K562 (cell line): ENCODE data around the gene TMEM144.

Source experiments
- BRF1 ChIP-seq: IDR thresholded peaks from 3 replicates; pipeline ENCODE4 v1.6.1; 2011; ENCODE audit warnings: borderline replicate concordance, mild to moderate bottlenecking; ENCODE audit not compliant: insufficient read length; ENCODE audit errors: extremely low read depth
- FOXA1 ChIP-seq: fragments of 450-650 bp; IDR thresholded peaks from 2 replicates; pipeline ENCODE4 v1.6.1; 2016; ENCODE audit warnings: mild to moderate bottlenecking, borderline replicate concordance
- GABPB1 ChIP-seq: sonication (generic); formaldehyde crosslinking; IDR thresholded peaks from 2 replicates; pipeline ENCODE4 v1.8.0; 2022; ENCODE audit warnings: mild to moderate bottlenecking, missing genetic modification reagents
- POLR2A ChIP-seq: fragments of 450-650 bp; conservative IDR thresholded peaks from 2 replicates; pipeline ENCODE4 v1.6.1; 2016
- RAD21 ChIP-seq, 2 experiments: fragments of 250-450 bp in 1 of 2; fragments of 450-650 bp in 1 of 2; sonication (Bioruptor Pico) in 1 of 2; formaldehyde crosslinking in 1 of 2; IDR thresholded peaks in 1 of 2; conservative IDR thresholded peaks in 1 of 2; 2 replicates each; pipeline versions ENCODE4 v1.4.0 to v1.8.0; 2020 to 2022; ENCODE audit warnings: mild to moderate bottlenecking in 2 of 2, moderate library complexity in 1 of 2
- SAFB2 ChIP-seq: fragments of 200-400 bp; formaldehyde crosslinking; IDR thresholded peaks from 2 replicates; pipeline ENCODE4 v1.6.1; 2018; ENCODE audit warnings: borderline replicate concordance, low read length, low read depth, moderate library complexity; ENCODE audit not compliant: severe bottlenecking
- ZNF695 ChIP-seq: fragments of 450-650 bp; formaldehyde crosslinking; IDR thresholded peaks from 2 replicates; pipeline ENCODE4 v1.4.0; 2020; ENCODE audit warnings: mild to moderate bottlenecking, moderate library complexity
- TF ChIP-seq, protein P1 (sequence below), 2 experiments: IDR thresholded peaks; 2 replicates each; pipeline ENCODE4 v1.6.1; 2012; ENCODE audit warnings: improper control_type of control experiment in 2 of 2, low read depth in 2 of 2, low read length in 2 of 2, borderline replicate concordance in 1 of 2
- TF ChIP-seq, protein P2 (sequence below), 3 experiments: IDR thresholded peaks in 2 of 3; conservative IDR thresholded peaks in 1 of 3; 2 replicates each; pipeline ENCODE4 v1.5.1; 2011 to 2012; ENCODE audit warnings: low read length in 3 of 3, mild to moderate bottlenecking in 3 of 3, control low read depth in 2 of 3, improper control_type of control experiment in 1 of 3, inconsistent platforms in 1 of 3, low read depth in 1 of 3, mixed read lengths in 1 of 3, moderate library complexity in 1 of 3; ENCODE audit not compliant: insufficient read depth in 2 of 3
- TF ChIP-seq, protein P3 (sequence below): sonication (generic); formaldehyde crosslinking; IDR thresholded peaks from 2 replicates; pipeline ENCODE4 v1.8.0; 2022; ENCODE audit warnings: mild to moderate bottlenecking, low read depth, missing genetic modification reagents
- TF ChIP-seq, protein P4 (sequence below), 2 experiments: fragments of 450-650 bp; formaldehyde crosslinking in 1 of 2; IDR thresholded peaks; 2 replicates each; pipeline versions ENCODE4 v1.4.0 to v1.6.1; 2014 to 2020; ENCODE audit warnings: mild to moderate bottlenecking in 2 of 2, borderline replicate concordance in 1 of 2, low read depth in 1 of 2
- TF ChIP-seq, protein P5 (sequence below): sonication (generic); formaldehyde crosslinking; IDR thresholded peaks from 2 replicates; pipeline ENCODE4 v1.9.0; 2022; ENCODE audit warnings: mild to moderate bottlenecking, missing genetic modification reagents

DNA sequence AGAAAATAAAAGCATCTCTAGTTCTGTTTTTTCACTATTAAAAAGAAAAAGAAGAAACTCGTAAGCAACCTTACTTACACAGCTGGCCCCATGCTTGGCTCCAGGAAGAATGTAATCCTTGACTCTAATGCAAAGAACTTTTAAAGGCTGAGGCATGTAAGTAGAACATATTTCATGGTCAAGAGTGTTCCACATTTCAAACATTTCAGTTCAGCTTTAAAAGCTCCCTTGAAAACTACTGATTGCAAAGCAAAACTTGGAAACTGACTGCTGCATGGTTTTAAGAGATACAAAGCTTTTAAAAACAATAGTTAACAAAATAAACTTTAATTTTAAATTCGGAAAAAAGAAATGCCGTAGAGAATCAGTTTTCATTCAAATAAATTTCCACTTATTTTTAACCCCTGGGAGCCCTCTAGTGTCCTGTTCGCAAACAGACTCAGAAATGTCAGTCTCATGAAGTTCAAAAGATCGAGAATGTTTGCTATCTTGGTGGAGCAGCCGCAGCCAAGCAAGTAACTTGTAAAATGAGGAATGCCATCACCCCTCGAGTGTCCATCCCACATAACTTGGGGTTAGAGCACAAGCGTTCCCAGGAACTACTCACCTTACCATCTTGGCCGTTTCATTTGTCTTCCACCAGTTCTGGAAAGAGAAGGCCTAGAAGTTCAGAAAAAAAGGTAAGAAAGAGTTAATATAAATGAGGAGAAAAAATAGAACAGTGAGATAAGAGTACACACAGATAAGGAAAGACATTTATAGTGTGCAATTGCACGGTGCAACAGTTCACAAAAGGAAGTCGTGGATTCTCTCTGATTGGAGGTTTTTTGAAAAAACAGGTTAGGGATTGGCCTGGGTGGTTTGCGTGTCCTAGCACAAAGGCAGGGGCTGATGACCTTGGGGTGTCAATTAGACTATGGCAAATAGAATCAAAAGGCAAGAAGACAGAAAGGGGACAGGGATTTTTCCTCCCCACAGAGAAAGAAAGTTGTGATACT lies 37.7 kb upstream of the TMEM144 start, which contains the start of gene GASK1B:
- TF ChIP-seq BRF1 (no peak), GABPB1 (CRISPR knock-in tag) (no peak), SAFB2 (no peak), FOXA1 (no peak), POLR2A (no peak), ZNF695 (CRISPR knock-in tag) (no peak), RAD21 (CRISPR knock-in tag; conservative IDR thresholded peaks at IDR 0.05 in 1 of 2, IDR thresholded peaks at IDR 0.05 in 1 of 2) (peak; percentile 64 to 70)
- TF ChIP-seq, protein P1, sequence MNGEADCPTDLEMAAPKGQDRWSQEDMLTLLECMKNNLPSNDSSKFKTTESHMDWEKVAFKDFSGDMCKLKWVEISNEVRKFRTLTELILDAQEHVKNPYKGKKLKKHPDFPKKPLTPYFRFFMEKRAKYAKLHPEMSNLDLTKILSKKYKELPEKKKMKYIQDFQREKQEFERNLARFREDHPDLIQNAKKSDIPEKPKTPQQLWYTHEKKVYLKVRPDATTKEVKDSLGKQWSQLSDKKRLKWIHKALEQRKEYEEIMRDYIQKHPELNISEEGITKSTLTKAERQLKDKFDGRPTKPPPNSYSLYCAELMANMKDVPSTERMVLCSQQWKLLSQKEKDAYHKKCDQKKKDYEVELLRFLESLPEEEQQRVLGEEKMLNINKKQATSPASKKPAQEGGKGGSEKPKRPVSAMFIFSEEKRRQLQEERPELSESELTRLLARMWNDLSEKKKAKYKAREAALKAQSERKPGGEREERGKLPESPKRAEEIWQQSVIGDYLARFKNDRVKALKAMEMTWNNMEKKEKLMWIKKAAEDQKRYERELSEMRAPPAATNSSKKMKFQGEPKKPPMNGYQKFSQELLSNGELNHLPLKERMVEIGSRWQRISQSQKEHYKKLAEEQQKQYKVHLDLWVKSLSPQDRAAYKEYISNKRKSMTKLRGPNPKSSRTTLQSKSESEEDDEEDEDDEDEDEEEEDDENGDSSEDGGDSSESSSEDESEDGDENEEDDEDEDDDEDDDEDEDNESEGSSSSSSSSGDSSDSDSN (IDR thresholded peaks at IDR 0.05; ENCODE audit: borderline replicate concordance in 1 of 2, low read depth in 2 of 2, low read length in 2 of 2): no peak
- TF ChIP-seq, protein P2, sequence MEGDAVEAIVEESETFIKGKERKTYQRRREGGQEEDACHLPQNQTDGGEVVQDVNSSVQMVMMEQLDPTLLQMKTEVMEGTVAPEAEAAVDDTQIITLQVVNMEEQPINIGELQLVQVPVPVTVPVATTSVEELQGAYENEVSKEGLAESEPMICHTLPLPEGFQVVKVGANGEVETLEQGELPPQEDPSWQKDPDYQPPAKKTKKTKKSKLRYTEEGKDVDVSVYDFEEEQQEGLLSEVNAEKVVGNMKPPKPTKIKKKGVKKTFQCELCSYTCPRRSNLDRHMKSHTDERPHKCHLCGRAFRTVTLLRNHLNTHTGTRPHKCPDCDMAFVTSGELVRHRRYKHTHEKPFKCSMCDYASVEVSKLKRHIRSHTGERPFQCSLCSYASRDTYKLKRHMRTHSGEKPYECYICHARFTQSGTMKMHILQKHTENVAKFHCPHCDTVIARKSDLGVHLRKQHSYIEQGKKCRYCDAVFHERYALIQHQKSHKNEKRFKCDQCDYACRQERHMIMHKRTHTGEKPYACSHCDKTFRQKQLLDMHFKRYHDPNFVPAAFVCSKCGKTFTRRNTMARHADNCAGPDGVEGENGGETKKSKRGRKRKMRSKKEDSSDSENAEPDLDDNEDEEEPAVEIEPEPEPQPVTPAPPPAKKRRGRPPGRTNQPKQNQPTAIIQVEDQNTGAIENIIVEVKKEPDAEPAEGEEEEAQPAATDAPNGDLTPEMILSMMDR (IDR thresholded peaks at IDR 0.05 in 2 of 3, conservative IDR thresholded peaks at IDR 0.05 in 1 of 3; ENCODE audit: insufficient read depth in 2 of 3, low read depth in 1 of 3, low read length in 3 of 3): peak; percentile 44 to 69 (median 64); a peak in 5 of 6 replicates
- TF ChIP-seq, protein P3, sequence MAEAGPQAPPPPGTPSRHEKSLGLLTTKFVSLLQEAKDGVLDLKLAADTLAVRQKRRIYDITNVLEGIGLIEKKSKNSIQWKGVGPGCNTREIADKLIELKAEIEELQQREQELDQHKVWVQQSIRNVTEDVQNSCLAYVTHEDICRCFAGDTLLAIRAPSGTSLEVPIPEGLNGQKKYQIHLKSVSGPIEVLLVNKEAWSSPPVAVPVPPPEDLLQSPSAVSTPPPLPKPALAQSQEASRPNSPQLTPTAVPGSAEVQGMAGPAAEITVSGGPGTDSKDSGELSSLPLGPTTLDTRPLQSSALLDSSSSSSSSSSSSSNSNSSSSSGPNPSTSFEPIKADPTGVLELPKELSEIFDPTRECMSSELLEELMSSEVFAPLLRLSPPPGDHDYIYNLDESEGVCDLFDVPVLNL (CRISPR knock-in tag): no peak
- TF ChIP-seq, protein P4, sequence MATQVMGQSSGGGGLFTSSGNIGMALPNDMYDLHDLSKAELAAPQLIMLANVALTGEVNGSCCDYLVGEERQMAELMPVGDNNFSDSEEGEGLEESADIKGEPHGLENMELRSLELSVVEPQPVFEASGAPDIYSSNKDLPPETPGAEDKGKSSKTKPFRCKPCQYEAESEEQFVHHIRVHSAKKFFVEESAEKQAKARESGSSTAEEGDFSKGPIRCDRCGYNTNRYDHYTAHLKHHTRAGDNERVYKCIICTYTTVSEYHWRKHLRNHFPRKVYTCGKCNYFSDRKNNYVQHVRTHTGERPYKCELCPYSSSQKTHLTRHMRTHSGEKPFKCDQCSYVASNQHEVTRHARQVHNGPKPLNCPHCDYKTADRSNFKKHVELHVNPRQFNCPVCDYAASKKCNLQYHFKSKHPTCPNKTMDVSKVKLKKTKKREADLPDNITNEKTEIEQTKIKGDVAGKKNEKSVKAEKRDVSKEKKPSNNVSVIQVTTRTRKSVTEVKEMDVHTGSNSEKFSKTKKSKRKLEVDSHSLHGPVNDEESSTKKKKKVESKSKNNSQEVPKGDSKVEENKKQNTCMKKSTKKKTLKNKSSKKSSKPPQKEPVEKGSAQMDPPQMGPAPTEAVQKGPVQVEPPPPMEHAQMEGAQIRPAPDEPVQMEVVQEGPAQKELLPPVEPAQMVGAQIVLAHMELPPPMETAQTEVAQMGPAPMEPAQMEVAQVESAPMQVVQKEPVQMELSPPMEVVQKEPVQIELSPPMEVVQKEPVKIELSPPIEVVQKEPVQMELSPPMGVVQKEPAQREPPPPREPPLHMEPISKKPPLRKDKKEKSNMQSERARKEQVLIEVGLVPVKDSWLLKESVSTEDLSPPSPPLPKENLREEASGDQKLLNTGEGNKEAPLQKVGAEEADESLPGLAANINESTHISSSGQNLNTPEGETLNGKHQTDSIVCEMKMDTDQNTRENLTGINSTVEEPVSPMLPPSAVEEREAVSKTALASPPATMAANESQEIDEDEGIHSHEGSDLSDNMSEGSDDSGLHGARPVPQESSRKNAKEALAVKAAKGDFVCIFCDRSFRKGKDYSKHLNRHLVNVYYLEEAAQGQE (IDR thresholded peaks at IDR 0.05; ENCODE audit: borderline replicate concordance): peak; percentile 23; the same call in 1 of the 2 replicates
- TF ChIP-seq, protein P4 (CRISPR knock-in tag; IDR thresholded peaks at IDR 0.05; ENCODE audit: low read depth): no peak
- TF ChIP-seq, protein P5, sequence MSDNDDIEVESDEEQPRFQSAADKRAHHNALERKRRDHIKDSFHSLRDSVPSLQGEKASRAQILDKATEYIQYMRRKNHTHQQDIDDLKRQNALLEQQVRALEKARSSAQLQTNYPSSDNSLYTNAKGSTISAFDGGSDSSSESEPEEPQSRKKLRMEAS (CRISPR knock-in tag): no peak
